G401.6 (cell line): ENCODE results near the gene ZNF276.
"Not testable (repeated sequence)": the region's sequence is repeated elsewhere in the genome, so short reads cannot be mapped to it uniquely, and the experiment has no call there.

Experiments
- FAIRE-seq: peaks from 2 replicates; lab custom pipeline; 2012; peaks lifted over from hg19 to GRCh38; lab: Jason Lieb, UNC

The ZNF276 gene

DNA sequence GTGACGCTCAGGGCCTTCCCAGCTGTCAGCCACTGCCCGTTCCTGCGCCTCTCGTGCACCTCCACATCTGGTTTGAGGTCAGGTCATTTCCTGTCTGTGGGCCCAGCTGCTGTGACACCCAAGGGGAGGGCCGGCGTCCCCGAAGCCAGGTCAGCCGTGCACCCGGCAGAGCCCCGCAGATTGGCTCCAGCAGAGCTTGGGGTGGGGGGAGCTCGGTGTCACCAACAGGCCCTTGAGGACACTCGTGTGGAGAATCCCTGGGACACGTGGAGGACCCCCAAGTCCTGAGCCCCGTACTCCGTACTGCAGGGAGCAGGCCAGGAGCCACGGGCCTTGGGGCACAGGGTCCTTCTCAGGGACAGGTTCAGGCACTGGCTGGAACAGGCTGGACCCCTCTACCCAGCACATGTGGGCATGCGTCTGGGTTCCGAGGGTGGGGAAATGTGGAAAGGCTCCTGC lies 24.6 kb upstream of the ZNF276 start:
- FAIRE-seq: no peak

DNA sequence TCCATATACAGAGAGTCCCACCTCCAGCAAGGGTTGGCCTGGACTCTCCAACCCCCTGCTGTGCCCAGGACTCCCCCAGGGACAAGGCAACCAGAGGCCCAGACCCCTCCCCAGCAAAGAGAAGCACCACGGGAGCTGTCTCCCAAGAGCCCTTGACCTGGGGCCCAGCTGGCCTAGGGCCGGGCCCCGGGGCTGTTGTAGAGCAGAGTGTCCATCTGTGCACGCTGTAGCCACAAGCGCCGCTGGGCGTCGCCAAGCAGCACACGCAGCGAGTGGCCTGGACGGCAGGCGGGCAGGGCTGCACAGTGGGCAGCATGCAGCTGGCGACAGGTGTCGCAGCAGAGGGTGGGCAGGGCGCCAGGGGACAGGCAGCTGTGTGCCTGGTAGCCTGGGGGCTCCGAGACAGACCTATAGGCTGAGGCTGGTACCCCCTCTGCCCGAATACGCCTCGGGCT lies 24.1 kb upstream of the ZNF276 start:
- FAIRE-seq: no peak

DNA sequence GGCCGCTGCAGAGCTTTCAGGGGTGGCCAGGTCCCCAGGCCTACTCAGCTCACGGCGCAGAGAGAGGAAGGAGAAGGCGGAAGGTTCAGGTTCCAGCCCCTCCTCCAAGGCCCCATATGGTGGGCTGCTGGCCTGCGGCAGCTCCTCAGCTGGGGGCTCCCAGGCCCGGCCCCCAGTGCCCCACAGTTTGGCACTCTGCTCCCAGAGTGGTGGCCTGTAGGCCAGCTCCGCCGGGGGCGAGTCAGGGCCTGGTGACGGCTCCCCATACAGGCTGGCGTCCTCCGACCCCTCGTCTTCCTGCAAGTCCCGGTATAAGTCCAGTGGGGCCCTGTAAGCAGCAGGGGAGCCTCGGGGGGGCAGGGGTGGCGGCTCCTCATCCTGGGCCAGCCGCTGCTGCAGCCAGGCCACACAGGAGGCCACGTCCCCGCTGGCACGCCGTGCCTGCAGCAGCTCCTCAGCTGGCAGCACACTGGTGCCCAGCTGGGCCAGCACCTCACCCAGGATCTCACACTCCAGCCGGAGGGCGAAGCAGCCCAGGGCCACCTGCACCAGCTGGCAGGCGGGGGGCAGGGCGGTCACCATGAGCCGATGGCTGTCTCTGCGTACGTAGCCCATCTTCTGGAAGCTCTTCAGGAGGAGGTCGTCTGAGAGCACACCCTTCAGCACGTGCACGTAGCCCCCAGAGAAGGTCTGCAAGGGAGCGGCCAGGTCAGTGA lies 23.6 kb upstream of the ZNF276 start:
- no peak for FAIRE-seq

DNA sequence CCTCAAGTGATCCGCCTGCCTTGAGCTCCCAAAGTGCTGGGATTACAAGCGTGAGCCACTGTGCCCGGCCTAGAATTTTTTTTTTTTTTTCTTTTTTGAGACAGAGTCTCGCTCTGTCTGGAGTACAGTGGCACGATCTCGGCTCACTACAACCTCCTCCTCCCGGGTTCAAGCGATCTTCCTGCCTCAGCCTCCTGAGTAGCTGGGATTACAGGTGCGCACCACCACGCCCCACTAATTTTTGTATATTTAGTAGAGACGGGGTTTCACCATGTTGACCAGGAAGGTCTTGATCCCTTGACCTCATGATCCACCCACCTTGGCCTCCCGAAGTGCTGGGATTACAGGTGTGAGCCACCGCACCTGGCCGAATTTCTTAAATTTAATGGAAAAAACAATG lies 22.6 kb upstream of the ZNF276 start:
- not testable (repeated sequence) for FAIRE-seq

DNA sequence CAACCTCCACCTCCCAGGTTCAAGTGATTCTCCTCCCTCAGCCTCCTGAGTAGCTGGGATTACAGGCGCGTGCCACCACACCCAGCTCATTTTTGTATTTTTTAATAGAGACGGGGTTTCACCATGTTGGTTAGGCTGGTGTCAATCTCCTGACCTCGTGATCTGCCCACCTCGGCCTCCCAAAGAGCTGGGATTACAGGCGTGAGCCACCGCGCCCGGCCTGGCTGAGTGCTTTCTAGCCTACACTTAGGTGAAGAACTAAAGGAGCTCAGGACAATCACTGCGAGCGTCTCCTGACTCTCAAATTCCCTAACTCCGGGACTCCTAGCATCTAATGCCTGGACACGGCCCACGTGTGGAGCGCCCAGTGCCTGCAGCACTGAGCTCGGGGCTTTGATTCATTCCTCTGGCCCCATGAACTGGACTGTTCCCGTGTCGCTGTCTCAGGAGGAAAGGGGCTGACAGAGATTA lies 21.7 kb upstream of the ZNF276 start:
- not testable (repeated sequence) for FAIRE-seq

DNA sequence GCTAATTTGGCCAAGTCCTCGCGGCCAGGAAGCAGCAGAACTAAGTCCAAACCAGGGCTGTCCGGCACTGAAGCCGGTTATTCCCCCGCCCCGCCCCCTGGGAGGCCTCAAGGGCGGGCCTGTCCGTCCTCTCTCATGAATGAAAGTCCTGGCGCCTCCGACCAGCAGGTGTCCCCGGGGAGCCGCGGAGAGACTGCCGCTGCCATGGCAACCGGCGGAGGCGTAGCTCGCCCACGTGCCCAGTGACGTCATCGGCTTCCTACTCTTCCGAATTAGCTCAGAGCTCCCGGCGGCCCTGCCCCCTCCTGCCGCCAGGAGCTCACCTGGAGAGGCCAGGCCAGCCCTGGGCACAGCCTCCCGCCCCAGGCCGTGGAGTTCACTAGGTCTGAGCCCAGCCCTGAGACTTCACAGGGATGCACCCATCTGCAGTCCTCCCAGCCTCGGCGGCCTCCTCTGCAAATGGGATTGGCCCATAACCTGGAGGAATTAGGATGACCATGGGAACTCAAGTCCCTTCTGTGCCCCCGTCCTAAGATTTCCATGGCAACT lies 21.2 kb upstream of the ZNF276 start:
- FAIRE-seq: peak; percentile 99

DNA sequence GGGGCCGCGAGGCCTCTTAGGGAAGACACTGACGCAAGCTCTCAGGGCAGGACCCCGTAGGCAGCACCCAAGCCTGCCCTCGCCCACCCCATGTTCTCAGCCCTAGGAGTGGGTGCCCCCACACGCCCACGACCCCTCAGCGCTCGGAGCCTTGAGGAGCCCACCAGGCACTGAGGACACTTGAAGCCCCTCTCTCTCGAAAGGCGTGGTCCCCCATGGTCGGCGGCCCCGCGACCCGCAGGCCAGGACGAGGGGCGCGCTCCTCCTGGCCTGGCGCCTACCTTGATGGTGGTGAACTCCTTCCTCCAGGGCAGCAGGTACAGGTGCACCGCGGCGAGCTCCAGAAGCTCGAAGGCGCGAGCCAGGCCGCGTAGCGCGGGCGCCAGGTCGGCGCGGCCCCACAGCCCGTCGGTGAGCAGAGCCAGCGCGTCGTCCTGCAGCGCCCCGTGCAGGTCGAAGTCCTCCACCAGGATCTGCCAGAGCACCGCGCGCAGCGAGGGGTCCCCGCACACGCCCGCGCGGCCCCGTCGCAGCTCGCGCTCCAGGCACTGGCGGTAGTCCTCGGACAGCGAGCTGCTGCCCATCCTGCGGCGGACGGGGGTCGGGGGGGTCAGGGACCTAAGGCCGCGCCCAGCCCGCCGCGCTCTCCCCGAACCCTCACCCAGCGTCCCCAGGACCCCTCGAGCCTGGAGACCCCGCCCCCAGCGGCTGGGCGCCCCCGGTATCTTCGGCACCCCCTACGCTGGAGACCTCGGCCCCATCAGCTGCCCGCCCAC lies 20.5 kb upstream of the ZNF276 start:
- FAIRE-seq: no peak

DNA sequence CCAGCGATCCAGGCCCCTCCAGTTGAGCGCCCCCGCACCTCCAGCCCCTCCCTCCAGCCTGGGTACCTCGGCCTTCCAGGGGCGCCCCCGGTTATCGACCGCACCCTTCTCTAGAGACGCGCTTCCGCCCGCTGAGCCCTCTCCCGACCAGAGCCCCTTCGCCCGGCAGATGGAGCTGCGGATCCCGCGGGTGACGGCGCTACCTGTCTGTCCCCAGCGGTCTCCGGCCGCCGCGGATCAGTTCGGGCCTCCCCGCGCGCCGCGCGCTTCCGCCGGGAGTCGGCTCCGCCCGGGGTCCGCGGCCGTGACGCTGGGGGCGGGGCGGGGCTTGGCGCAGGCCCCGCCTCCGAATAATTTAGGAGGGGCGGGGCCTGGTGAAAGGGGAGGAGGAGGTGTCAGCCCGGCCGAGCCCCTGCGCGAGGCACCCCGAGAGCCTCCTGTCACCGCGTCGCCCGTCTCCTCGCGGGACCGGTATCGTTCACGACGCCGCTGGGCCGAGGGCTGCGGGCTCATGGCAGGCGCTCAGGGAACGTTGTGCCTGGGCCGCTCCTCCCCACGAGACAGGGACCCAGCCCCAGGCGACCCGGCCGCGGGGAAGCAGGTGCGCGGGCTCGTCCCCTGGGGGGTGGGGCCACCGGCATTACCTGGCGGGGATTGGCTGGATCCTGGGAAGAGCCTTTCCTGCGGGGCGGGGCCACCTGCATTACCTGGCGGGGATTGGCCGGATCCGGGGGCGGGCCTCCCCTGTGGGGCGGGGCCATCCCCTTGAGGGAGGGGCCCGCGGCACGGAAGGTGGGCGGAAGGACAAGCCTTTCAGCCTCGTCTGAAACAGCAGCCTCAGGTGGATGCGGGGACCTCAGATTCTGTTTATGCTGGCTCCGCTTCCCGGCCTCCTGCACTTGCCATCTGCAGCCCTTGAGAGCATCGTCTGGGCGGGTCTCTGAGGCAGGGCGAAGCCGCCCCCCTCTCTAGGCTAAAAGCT lies 19.6 kb upstream of the ZNF276 start, which contains the start of gene SPATA2L:
Gene SPATA2L (minus strand): TSS at position 281 of the 982 bp plus-strand sequence. CDS start 473 bp downstream, outside the sequence.
- FAIRE-seq: peak; percentile 95

DNA sequence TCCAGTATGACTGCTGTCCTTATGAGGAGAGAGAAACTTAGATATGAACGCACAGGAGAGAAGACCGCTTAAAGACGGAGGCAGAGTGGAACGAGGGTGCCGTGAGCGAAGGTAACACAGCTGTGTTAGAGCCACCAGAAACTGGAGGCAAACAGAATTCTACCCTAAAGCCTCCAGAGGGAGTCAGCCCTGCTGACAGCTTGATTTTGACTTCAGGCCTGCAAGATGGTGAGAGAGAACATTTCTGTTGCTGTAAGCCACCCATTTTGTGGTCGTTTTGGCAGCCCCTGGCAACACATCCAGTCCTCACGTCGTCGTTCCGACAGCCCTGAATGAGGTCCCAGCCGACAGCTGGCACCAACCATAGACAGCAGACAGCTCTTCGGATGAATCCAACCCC lies 17.1 kb upstream of the ZNF276 start:
- no peak for FAIRE-seq

DNA sequence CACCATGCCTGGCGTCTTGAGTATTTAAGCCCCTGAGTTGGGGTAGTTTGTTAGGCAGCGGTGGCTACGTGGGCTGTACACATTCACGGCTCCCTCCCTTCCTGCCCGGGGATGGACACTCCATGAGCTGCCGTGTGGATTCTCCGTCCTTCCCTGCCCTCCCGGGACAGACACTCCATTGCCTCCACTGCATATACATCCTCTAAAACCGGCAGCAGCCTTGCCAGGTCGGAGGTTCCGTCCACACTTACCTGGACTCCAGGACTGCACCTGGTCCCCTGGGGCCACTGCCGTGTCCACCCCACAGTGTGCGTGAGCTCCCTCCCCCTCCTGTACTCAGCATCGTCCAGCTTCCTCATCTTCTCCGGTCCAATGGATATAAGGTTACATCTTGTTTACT lies 16.3 kb upstream of the ZNF276 start:
- FAIRE-seq: no peak

DNA sequence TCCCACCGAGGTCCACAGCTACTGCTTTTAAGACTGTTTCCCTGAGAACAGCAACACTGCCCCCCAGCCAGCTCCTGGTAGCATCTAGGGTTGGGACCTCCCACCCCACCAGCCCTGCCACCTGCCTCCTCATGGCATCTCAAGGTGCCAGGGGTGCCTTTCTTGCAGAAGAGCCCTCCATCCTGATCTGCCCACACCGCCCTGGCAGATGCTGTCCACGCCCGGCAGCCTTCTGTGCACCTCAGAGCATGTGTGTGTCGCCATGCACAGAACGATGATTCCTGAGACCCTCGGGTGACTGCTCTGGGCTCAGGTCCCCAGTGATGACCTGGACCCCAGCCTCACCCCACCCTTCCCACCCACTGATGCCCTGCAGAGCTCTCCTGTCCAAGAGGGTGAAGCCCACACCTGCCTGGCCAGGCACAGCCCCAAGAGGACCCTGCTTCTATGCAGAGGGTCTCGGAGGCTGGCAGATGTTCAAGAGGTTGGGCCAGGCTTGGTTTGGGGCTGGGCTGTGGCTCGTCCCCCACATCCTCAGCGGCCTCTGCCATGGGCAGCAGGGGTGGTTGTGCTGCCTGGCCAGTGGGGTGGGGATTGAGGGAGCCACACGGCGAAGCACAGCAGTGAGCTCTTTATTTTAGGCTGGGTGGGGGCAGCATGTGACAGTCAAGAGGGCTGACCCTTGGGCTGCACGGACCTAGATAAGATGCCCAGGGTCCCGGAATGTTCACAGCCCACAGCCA lies 14.6 kb upstream of the ZNF276 start:
- FAIRE-seq: no peak

DNA sequence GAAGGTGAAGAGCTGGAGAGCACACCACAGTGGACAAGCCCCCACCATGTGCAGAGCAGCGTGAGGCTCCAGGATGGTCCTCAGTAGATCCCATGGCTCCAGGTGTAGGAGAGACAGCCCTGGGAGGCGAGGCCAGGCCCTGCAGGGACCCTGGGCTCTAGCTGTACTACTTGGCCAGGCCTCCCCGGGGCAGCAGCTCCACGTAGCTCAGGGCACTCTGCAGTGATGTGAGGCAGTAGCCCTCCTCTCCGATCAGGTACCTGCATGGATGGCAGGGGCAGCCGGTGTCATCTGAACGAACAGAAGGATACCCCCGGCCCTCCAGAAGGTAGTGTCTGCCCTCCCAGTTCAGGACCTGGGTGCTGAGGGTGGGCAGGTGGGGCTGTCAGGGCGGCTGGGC lies 13.6 kb upstream of the ZNF276 start:
- no peak for FAIRE-seq

DNA sequence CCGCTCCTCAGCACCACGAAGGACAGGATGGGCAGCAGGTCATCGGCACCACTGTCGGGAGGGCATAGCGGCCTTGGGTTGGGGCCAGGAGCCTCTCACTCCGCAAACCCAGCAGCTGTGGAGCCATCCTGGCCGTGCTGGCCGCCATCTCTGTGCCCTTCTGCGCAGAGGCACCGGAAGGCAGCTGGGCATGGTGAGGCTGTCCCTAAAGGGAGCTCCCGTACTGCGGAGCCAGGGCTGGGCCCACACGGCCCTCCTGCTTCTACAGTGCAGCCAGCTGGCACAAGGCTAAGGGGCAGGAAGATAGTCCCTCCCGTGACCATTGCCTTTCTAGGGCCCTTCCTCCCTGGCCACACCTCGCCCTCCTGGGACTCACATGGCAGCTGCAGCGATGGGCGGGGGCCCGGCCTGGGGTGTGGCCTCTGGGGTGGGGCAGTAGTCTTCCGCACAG lies 12.8 kb upstream of the ZNF276 start:
- FAIRE-seq: no peak

DNA sequence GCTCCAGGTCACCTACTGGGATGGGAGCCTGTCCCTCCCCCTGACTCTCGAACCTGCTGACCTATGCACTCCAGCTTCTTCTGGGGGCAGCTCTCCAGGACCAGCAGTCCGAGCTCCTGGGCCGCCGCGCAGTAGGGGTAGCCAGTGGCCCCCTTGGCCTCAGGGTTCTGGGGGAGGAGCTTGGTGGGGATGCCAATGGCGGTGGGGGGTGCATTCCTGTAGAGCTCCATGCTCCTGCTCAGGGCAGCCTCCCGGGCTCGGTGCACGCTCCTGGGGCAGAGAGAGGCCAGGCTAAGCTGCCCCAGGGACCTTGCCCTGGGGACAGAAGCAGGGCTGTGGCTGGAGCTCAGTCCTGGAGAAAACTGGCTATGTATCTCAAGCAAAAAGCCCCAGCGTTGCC lies 12.2 kb upstream of the ZNF276 start:
- no peak for FAIRE-seq

DNA sequence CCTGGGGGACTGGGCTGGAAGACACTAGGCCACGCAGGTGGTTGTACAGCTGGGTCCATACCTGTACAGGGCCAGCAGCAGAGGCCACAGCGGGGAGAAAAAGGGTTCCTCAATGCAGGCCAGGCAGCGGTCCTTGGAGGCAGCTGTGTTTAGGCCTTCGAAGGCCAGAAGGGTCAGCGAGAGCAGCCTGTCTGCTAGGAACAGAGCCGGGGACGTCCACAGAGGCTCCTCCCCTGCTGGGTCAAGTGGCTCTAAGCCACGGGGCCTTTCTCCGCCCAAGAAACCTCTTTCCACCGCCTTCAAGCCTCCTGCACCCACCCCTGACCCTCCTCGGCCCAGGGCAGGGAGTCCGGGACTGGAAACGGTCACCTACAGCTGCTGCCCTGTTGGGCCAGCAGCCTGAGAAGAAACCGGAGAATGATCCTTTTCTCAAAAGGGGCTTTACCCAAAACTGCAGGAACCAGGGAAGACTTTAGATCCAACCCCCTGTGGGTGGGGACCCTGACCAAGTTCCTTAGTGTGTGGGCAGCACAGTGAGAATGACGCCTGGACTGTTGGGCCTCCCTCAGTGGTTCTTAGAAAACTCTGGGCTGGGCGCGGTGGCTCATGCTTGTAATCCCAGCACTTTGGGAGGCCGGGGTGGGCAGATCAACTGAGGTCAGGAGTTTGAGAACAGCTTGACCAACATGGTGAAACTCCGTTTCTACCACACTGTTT lies 11.5 kb upstream of the ZNF276 start:
- no peak for FAIRE-seq

DNA sequence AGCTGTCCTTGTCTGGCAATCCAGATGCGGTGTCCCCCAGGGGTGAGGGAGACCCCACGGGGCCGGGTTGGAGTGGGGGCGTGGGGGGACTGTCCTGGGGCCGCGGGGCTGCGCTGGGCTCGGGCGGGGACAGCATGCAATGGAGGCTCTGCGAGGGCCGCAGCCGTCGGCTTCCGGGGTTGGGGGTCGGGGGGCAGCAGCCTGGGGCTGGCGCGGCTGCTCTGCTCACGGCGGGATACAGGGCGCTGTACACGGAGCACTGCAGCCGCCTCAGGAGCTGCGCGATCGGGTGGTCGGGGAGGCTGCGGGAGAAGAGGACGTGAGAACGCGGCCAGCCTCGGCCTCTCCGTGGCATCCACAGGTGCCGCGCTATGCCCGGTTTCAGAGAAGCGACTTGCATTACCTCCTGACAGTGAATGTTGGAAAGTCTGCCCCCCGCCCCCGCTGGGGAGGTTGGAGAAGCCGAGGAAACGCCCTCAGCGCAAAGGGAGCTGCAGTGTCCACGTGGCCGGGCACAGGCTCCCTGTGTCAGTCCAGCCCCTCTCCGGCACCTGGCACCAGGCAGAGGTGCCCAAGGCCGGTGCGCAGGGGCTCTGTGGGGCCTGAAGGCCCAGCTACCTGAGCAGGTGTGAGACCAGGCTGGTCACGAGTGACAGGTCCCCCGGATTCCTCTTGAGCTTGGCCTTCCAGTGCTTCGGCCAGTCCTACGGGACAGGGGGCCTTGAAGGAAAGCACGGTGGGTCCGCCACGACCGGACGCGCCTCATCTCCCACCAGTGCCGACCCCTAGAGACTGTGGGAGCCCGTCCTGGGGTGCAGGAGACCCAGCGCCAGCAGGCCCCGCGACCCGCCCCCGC lies 10.4 kb upstream of the ZNF276 start:
- no peak for FAIRE-seq

DNA sequence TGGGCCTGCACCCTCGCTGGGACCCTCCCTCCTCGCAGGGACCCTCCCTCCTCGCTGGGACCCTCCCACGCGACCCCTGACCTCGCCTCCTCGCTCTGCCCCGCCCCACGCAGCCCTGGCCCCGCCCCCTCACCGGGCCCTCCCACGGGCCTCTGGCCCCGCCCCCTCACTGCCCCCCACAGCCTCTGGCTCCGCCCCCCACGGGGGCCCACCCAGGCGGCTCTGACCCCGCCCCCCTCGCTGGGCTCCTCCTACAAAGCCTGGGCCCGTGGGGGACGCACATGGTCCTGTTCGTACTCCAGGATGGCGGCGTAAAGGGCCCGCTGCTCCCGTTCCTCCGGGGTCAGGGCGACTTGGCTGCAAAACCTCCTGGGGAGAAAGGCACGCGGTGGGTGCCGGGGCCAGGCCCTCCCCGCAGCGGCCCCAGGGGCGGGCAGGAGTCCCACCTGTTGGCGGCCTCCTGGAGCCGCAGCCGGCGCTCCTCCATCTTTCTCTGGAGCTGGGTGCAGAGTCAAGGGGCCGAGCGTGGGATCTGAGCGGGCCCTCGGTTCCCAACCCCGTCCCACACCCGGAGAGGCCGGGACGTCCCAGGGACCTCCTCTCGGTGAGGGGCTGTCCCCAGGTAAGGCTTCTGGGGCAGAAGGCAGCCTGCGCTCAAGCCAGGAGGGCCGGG lies 9.6 kb upstream of the ZNF276 start:
- FAIRE-seq: no peak

DNA sequence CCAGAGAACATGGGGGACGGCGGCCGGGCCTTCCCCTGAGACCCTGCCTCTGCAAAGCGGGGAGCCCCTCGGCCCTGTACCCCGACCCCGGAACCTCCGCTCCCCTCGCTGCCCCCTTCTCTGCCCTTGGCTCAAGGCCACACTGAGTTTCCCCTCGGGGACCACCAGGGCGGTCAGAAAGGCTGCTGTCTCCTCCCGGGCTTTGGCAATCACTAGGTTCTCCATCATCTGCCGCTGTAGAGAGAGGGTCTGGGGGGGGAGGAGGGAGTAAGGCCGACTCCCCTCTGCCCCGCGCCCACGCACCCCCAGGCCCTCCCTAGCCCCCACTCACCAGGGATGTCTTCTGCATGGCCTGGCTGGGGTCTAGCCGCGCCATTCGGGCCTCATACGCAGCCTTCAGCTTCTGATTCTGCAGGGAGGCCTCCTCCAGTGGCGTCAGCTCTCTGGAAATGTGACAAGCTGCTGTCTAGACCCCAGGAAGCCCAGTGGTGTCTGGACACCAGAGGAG lies 9.0 kb upstream of the ZNF276 start:
- no peak for FAIRE-seq

DNA sequence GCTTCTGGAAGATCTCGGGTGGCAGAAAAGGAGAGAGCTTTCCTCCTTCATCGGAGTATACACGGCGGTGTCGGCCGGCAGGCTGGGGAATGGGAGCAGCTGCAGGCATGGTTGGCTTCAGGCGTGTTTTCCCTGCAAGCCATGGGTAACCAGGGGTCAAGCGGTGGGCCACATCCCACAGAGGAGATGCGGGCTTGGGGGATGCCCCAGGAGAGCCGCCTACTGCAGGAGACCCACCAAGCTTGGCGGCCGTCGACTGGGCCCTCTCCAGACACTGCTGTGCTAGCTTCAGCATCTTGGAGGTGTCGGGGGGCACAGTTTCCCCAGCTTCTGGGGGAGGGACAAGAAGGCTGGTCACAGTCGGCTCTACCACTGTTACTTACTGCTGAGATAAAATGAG lies 4.8 kb upstream of the ZNF276 start:
- FAIRE-seq: no peak
